NCI-H526 (cell line): ENCODE data around the gene RAD9A.
A peak's percentile ranks its signal among the peaks of the same experiment; 100 is the strongest.

Source experiments
- DNase-seq, 2 experiments: peaks; one replicate each; lab custom pipeline; 2025; lab: John Stamatoyannopoulos, UW

Gene RAD9A

GRCh38 chr11:67357831-67358670 is 33.7 kb upstream of the RAD9A start:
- DNase-seq: no peak

GRCh38 chr11:67364169-67364568 is 27.6 kb upstream of the RAD9A start:
- no peak for DNase-seq

- DNase-seq: no peak
Measured at GRCh38 chr11:67364783-67365722, 26.7 kb upstream of the RAD9A start.

- DNase-seq: peak; percentile 56 to 61
Measured at GRCh38 chr11:67365736-67366444, 25.9 kb upstream of the RAD9A start.

GRCh38 chr11:67366546-67366945 is 25.2 kb upstream of the RAD9A start:
- no peak for DNase-seq

GRCh38 chr11:67366961-67367760 is 24.6 kb upstream of the RAD9A start:
- DNase-seq: no peak

- DNase-seq: no peak
Measured at GRCh38 chr11:67367761-67368227, 24.0 kb upstream of the RAD9A start.

GRCh38 chr11:67368621-67369020 is 23.2 kb upstream of the RAD9A start:
- no peak for DNase-seq

GRCh38 chr11:67369275-67369674 is 22.5 kb upstream of the RAD9A start:
- no peak for DNase-seq

- no peak for DNase-seq
Measured at GRCh38 chr11:67369801-67370284, 21.9 kb upstream of the RAD9A start.

GRCh38 chr11:67370351-67371076 is 21.3 kb upstream of the RAD9A start:
- no peak for DNase-seq

- peak in 1 of 2 experiments; percentile 63 for DNase-seq
Measured at GRCh38 chr11:67371189-67371910, 20.4 kb upstream of the RAD9A start.

- no peak for DNase-seq
Measured at GRCh38 chr11:67371911-67372320, 19.9 kb upstream of the RAD9A start.

- peak in 1 of 2 experiments; percentile 62 for DNase-seq
Measured at GRCh38 chr11:67372321-67372992, 19.3 kb upstream of the RAD9A start.

- DNase-seq: peak; percentile 28 to 86
Measured at GRCh38 chr11:67372993-67373647, 18.7 kb upstream of the RAD9A start, which contains the start of gene CLCF1. CLCF1 (minus strand) TSS chr11:67373598; CDS start chr11:67373539, 59 bp downstream.

- peak; percentile 46 to 86 for DNase-seq
Measured at GRCh38 chr11:67373648-67374570, 17.9 kb upstream of the RAD9A start.

GRCh38 chr11:67374571-67375281 is 17.1 kb upstream of the RAD9A start:
- DNase-seq: no peak
